HL-60 (cell line): ENCODE data around the gene RGS19. TPM values are rescaled to one million over a fixed set of nuclear protein-coding genes. Genes with fewer than 3 reads are reported as not detected.

Experiments
- DNase-seq, 2 experiments: peaks; one replicate each; pipeline ENCODE4 v3.0.0-alpha.2; 2010 to 2020; ENCODE audit warnings: low read depth in 1 of 2, low spot score in 1 of 2
- H3K27ac ChIP-seq: fragments of 250-450 bp; sonication (Bioruptor Pico); replicated peaks from 2 replicates; pipeline ENCODE4 v1.5.1; 2020; ENCODE audit warnings: mild to moderate bottlenecking, moderate library complexity
- H3K27me3 ChIP-seq: fragments of 250-450 bp; sonication (Bioruptor Pico); 2 replicates; pipeline ENCODE4 v1.5.1; 2021; ENCODE audit warnings: mild to moderate bottlenecking, moderate library complexity; ENCODE audit not compliant: insufficient read depth, poor library complexity, severe bottlenecking
- H3K4me3 ChIP-seq: replicated peaks from 2 replicates; pipeline ENCODE4 v1.5.1; 2011; ENCODE audit warnings: mild to moderate bottlenecking, control low read depth, low read length; ENCODE audit not compliant: insufficient read depth
- GABPA ChIP-seq: IDR thresholded peaks from 2 replicates; pipeline ENCODE4 v1.6.1; 2012; ENCODE audit warnings: low read depth
- POLR2AphosphoS5 ChIP-seq: IDR thresholded peaks from 2 replicates; pipeline ENCODE4 v1.6.1; 2012; ENCODE audit warnings: low read depth
- SPI1 ChIP-seq: IDR thresholded peaks from 2 replicates; pipeline ENCODE4 v1.6.1; 2012; ENCODE audit warnings: low read depth, mild to moderate bottlenecking, borderline replicate concordance
- microRNA-seq: library from miRNA; unstranded; fragments of <30 nt; microRNA quantifications from one replicate; pipeline ENCODE4, GENCODE V29; 2018
- TF ChIP-seq, protein P1 (sequence below): IDR thresholded peaks from one replicate; pipeline ENCODE4 v1.5.1; 2011; ENCODE audit warnings: low read length, control low read depth, inconsistent platforms; ENCODE audit not compliant: insufficient read depth
- TF ChIP-seq, protein P2 (sequence below): IDR thresholded peaks from 2 replicates; pipeline ENCODE4 v1.6.1; 2012; ENCODE audit warnings: low read depth; ENCODE audit not compliant: insufficient replicate concordance

The RGS19 gene

GRCh38 chr20:64024141-64024990 lies 55.0 kb downstream of the RGS19 start:
- DNase-seq = no peak
- Histone ChIP-seq H3K4me3 (no peak overlapping the region), H3K27ac (no peak overlapping the region), H3K27me3 (no peaks in the 10 kb centered on the region)
- no peak for TF ChIP-seq SPI1
- no peak for TF ChIP-seq POLR2AphosphoS5
- TF ChIP-seq, protein P1, sequence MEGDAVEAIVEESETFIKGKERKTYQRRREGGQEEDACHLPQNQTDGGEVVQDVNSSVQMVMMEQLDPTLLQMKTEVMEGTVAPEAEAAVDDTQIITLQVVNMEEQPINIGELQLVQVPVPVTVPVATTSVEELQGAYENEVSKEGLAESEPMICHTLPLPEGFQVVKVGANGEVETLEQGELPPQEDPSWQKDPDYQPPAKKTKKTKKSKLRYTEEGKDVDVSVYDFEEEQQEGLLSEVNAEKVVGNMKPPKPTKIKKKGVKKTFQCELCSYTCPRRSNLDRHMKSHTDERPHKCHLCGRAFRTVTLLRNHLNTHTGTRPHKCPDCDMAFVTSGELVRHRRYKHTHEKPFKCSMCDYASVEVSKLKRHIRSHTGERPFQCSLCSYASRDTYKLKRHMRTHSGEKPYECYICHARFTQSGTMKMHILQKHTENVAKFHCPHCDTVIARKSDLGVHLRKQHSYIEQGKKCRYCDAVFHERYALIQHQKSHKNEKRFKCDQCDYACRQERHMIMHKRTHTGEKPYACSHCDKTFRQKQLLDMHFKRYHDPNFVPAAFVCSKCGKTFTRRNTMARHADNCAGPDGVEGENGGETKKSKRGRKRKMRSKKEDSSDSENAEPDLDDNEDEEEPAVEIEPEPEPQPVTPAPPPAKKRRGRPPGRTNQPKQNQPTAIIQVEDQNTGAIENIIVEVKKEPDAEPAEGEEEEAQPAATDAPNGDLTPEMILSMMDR = no peak
- TF ChIP-seq, protein P2, sequence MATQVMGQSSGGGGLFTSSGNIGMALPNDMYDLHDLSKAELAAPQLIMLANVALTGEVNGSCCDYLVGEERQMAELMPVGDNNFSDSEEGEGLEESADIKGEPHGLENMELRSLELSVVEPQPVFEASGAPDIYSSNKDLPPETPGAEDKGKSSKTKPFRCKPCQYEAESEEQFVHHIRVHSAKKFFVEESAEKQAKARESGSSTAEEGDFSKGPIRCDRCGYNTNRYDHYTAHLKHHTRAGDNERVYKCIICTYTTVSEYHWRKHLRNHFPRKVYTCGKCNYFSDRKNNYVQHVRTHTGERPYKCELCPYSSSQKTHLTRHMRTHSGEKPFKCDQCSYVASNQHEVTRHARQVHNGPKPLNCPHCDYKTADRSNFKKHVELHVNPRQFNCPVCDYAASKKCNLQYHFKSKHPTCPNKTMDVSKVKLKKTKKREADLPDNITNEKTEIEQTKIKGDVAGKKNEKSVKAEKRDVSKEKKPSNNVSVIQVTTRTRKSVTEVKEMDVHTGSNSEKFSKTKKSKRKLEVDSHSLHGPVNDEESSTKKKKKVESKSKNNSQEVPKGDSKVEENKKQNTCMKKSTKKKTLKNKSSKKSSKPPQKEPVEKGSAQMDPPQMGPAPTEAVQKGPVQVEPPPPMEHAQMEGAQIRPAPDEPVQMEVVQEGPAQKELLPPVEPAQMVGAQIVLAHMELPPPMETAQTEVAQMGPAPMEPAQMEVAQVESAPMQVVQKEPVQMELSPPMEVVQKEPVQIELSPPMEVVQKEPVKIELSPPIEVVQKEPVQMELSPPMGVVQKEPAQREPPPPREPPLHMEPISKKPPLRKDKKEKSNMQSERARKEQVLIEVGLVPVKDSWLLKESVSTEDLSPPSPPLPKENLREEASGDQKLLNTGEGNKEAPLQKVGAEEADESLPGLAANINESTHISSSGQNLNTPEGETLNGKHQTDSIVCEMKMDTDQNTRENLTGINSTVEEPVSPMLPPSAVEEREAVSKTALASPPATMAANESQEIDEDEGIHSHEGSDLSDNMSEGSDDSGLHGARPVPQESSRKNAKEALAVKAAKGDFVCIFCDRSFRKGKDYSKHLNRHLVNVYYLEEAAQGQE = no peak
- TF ChIP-seq GABPA = no peak

GRCh38 chr20:64023361-64024140 lies 55.8 kb downstream of the RGS19 start:
- TF ChIP-seq SPI1 = no peak
- TF ChIP-seq, protein P2 = no peak
- no peak for TF ChIP-seq GABPA
- TF ChIP-seq, protein P1 = no peak
- TF ChIP-seq POLR2AphosphoS5 = no peak
- Histone ChIP-seq H3K27me3 (no peaks in the 10 kb centered on the region), H3K4me3 (no peak overlapping the region), H3K27ac (no peak overlapping the region)
- DNase-seq = no peak

Small RNAs within 50 kb of the gene (microRNA-seq; reads per million reads assigned to microRNA genes)
- gene MIR6813 = not detected
